GM12864 (cell line): ENCODE results near the gene PAPOLG.

ENCODE experiments used
- DNase-seq: peaks from one replicate; pipeline ENCODE4 v3.0.0-alpha.2; 2011; ENCODE audit warnings: low read depth
- H3K4me3 ChIP-seq: 2 replicates; pipeline ENCODE4 v1.5.1; 2011; ENCODE audit warnings: mild to moderate bottlenecking, low read depth, low read length, control low read depth
- TF ChIP-seq, protein P1 (sequence below): IDR thresholded peaks from 2 replicates; pipeline ENCODE4 v1.5.1; 2011; ENCODE audit warnings: low read depth, mild to moderate bottlenecking, moderate library complexity, low read length, control low read depth, inconsistent platforms; ENCODE audit errors: missing control alignments

Gene PAPOLG

DNA sequence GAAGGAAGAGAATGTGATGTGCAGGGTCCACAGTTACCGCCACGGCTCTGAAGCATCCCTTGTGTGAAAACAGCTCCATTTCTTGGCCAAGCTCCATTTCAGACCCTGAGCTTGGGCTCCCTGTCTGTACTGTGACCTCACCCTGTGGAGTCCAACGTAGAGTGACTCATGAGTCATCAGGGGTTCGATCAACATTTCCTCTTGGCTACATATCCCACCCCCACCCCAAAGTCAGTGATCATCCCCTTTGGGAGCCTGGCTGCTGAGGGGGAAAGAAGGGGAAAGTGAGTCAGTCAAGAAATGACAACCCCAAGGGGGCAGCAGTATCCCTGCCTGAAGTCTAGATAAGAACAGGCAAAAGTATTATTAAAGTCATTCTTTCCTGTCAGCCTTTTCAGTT lies 62.2 kb downstream of the PAPOLG start:
- TF ChIP-seq, protein P1, sequence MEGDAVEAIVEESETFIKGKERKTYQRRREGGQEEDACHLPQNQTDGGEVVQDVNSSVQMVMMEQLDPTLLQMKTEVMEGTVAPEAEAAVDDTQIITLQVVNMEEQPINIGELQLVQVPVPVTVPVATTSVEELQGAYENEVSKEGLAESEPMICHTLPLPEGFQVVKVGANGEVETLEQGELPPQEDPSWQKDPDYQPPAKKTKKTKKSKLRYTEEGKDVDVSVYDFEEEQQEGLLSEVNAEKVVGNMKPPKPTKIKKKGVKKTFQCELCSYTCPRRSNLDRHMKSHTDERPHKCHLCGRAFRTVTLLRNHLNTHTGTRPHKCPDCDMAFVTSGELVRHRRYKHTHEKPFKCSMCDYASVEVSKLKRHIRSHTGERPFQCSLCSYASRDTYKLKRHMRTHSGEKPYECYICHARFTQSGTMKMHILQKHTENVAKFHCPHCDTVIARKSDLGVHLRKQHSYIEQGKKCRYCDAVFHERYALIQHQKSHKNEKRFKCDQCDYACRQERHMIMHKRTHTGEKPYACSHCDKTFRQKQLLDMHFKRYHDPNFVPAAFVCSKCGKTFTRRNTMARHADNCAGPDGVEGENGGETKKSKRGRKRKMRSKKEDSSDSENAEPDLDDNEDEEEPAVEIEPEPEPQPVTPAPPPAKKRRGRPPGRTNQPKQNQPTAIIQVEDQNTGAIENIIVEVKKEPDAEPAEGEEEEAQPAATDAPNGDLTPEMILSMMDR: peak; percentile 29
- no peak for DNase-seq
- no peak overlapping the region for H3K4me3 ChIP-seq

DNA sequence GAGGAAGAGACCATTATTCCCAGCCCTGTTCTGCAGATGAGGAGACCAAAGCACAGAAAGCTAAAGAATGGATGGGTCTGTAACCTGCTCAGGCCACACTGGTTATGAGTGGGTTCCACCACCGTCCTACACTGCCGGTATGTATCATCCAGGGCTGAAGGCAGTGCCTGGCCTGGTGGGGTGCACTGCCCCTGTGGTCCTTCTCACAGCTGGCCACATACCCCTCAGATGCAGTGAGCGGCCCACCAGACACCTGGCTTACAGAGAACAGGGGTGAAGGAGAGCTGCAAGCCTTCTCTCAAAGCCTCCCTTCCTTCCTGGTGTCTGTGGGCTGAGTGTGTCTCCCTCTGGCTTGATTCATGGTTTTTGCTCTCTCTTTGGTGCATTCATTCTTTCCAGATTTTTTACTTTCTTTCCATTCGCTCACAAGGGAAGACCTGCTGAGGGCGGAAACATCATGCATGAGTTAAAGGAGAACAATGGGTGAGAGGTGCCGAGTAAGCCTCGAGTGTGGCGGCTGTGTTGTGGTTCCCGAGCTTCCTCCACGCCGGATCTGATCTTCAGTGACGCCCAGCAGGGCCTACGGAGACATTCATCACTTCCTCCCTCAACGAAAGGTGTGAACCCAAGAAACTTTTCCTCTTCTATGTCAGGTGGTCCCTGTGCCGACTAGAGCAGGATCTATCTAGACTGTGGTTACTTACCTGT lies 63.2 kb downstream of the PAPOLG start:
- DNase-seq: no peak
- no peak overlapping the region for H3K4me3 ChIP-seq
- TF ChIP-seq, protein P1: no peak

DNA sequence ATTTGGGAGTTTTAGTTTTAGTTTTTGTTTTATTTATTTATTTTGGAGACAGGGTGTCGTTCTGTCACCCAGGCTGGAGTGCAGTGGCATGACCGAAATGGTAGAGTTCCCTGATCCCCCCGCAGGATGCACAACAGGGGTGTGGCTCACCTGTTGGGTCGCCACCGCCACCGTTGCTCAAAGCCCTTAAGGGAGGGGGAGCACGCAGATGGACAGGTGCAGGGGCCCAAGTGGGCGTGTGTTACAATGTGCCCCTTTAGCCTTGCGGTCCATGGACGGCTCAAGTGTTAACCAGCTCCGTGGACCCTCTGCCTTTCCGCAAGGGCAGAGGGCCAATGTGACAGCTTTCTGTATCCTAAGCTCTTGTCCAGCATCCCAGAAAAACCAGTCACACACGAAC lies 63.9 kb downstream of the PAPOLG start:
- no peak for DNase-seq
- H3K4me3 ChIP-seq: no peak overlapping the region
- TF ChIP-seq, protein P1: no peak

DNA sequence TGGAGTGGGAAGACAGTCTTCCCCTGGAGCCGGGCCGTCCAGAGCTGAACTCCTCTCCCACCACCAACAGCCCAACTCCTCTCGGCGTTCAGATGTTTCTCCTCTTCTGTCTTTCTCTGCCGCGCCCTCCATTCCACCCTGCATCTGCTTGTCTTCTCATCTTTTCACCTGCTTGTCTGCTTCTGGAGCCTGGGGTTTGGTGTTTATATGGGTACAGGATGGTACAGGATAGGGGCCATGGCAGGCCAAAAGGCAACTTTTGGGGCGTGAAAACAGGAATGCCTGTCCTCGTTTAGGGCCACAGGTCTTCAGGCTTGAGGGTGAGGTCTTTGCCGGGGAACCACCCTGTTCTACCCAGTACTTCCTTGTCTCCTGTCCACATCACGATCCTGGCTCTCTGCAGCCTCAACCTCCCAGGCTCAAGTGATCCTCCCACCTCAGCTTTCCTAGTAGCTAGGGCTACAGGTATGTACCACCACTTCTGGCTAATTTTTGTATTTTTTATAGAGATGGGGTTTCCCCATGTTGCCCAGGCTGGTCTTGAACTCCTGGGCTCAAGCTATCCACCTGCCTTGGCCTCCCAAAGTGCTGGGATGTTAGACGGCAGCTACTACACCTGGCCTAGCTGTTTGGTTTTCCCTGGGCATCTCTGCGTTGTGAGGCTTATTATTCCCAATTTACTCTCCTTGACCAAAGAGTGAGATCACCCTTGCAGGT lies 64.5 kb downstream of the PAPOLG start:
- no peak for DNase-seq
- TF ChIP-seq, protein P1: no peak
- H3K4me3 ChIP-seq: no peak overlapping the region

DNA sequence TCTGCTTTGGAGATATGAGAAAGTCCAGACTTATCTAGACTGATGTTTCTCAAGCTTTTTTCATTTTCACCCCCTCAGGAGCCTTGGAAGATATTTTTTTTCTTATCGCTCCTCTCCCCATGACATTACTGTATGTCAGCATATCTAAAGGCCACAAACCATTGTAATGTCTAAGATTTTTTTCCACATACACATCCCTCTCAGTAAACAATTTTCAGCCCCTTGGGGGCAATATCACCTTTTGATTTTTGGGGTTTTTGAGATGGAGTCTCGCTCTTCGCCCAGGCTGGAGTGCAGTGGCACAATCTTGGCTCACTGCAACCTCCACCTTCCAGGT lies 65.0 kb downstream of the PAPOLG start:
- no peak overlapping the region for H3K4me3 ChIP-seq
- DNase-seq: no peak
- TF ChIP-seq, protein P1: no peak

DNA sequence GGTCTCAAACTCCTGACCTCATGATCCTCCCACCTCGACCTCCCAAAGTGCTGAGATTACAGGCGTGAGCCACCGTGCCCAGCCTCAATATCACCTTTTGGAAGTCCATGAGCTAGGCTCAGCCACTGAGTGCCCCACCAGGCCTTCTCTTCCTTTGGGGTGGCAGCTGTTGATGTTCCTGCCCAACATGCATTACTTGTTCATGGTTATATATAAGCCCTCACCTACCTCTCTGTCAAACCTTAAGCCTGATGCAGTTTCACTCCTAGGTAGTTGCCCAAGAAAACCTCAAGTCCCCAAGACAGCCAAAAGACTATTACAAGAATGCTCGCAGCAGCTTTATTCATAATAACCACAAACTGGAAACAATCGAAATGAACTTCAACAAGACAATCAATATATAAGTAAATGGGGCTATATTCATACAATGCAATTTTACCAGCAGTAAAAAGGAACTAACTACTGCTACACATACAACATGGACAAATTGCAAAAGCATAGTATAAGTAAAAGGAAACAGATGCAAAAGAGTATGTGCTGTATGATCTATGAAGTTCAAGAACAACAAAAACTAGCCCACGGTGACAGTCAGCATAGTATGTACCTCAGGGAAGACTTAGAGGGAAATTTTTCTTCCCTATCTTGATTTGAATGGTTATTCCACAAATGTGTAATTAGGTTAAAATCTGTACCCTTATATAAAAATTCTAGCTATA lies 65.7 kb downstream of the PAPOLG start:
- TF ChIP-seq, protein P1: no peak
- no peak overlapping the region for H3K4me3 ChIP-seq
- no peak for DNase-seq
